ENCODE data around the gene KLF13.

KLF13 gene

DNA sequence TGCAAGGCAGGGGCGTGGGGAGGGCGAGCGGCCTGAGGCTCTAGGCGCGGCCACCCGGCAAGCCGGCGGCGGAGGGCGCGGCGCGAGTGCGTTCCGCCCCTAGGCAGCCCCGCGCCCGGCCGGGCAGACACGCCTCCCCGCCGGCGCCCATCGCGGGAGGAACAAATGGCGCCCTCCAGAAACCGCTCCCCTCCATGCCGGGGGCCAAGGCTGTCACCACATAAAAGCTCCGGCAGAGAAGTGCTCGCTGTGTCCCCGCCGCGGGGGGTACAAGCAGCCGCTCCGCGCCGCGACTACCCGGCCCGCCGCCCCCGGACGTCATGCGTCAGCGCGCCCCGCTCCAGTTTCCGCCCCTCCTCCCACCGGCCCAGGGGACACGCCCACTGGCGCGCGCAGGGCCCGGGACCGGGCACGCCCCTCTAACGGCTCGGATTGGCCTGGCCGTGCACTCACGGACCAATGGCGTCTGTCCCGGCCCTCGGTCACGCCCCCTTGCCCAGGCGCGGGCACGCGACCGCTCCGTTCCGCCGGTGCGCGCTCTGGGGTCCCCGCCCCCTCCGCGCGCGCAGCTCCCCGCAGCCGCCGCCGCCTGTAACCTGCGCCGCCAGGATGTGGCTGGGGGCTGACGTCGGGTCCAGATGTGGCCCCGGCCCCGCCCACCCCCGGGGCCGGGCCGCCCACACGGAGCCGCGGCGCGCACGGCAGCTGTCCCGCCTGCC, at the start of gene KLF13:
TSS of gene KLF13 (plus strand) at position 680 of the 719 bp plus-strand sequence. CDS start 378 bp downstream, outside the sequence.
- H3K36me3 ChIP-seq (ENCODE audit: control insufficient read depth, low read length) = peaks cover 43% of the 10 kb centered on the region
- peaks cover 52% of the 10 kb centered on the region for H3K79me2 ChIP-seq (ENCODE audit: control insufficient read depth, low read length)
- peaks cover 3% of the 10 kb centered on the region; the same call in 1 of the 2 replicates for H3K9me3 ChIP-seq (ENCODE audit: control insufficient read depth, insufficient read depth, low read length)
- no peaks in the 10 kb centered on the region for H3K27me3 ChIP-seq (ENCODE audit: control insufficient read depth, low read length)
- no peak for TF ChIP-seq CTCF (IDR thresholded peaks at IDR 0.05; ENCODE audit: low read depth, low read length, poor library complexity, severe bottlenecking)
- TF ChIP-seq EZH2phosphoT487 (IDR thresholded peaks at IDR 0.05; ENCODE audit: borderline replicate concordance, low read length) = no peak
- peaks cover 15% of the 10 kb centered on the region for H4K20me1 ChIP-seq (ENCODE audit: control insufficient read depth, insufficient read depth, low read depth, low read length)
- no peaks in the 10 kb centered on the region for H3K9me2 ChIP-seq (replicated peaks; ENCODE audit: control insufficient read depth, low read length)
- peak within 1 kb of the TSS; percentile 94 for H3K4me3 ChIP-seq (ENCODE audit: low read length)
- peaks cover 15% of the 10 kb centered on the region for H3F3A ChIP-seq (ENCODE audit: control insufficient read depth, insufficient read depth)
- peak within 1 kb of the TSS; percentile 93 for H3K27ac ChIP-seq (ENCODE audit: low read depth, low read length)
- H3K4me1 ChIP-seq (ENCODE audit: control insufficient read depth, low read length) = peaks cover 49% of the 10 kb centered on the region
- peak within 1 kb of the TSS; percentile 85 for H3K4me2 ChIP-seq (ENCODE audit: low read length)

GRCh38 chr15:31277335-31278060, 49.1 kb upstream of the KLF13 start:
- no peaks in the 10 kb centered on the region for H3K79me2 ChIP-seq (ENCODE audit: control insufficient read depth, low read length)
- H3K36me3 ChIP-seq (ENCODE audit: control insufficient read depth, low read length) = no peaks in the 10 kb centered on the region
- peaks cover 35% of the 10 kb centered on the region for H3K4me1 ChIP-seq (ENCODE audit: control insufficient read depth, low read length)
- H3K27ac ChIP-seq (ENCODE audit: low read depth, low read length) = no peak overlapping the region
- no peaks in the 10 kb centered on the region for H3K9me2 ChIP-seq (replicated peaks; ENCODE audit: control insufficient read depth, low read length)
- no peak overlapping the region for H3K4me2 ChIP-seq (ENCODE audit: low read length)
- H3K27me3 ChIP-seq (ENCODE audit: control insufficient read depth, low read length) = no peaks in the 10 kb centered on the region
- TF ChIP-seq EZH2phosphoT487 (IDR thresholded peaks at IDR 0.05; ENCODE audit: borderline replicate concordance, low read length) (no peak), CTCF (IDR thresholded peaks at IDR 0.05; ENCODE audit: low read depth, low read length, poor library complexity, severe bottlenecking) (no peak)
- no peaks in the 10 kb centered on the region for H3F3A ChIP-seq (ENCODE audit: control insufficient read depth, insufficient read depth)
- H4K20me1 ChIP-seq (ENCODE audit: control insufficient read depth, insufficient read depth, low read depth, low read length) = no peaks in the 10 kb centered on the region
- H3K4me3 ChIP-seq (ENCODE audit: low read length) = no peak overlapping the region
- no peaks in the 10 kb centered on the region for H3K9me3 ChIP-seq (ENCODE audit: control insufficient read depth, insufficient read depth, low read length)

- H4K20me1 ChIP-seq (ENCODE audit: control insufficient read depth, insufficient read depth, low read depth, low read length) = no peaks in the 10 kb centered on the region
- H3K4me2 ChIP-seq (ENCODE audit: low read length) = no peak overlapping the region
- H3K36me3 ChIP-seq (ENCODE audit: control insufficient read depth, low read length) = no peaks in the 10 kb centered on the region
- no peaks in the 10 kb centered on the region for H3K9me2 ChIP-seq (replicated peaks; ENCODE audit: control insufficient read depth, low read length)
- no peaks in the 10 kb centered on the region for H3K27me3 ChIP-seq (ENCODE audit: control insufficient read depth, low read length)
- H3K4me3 ChIP-seq (ENCODE audit: low read length) = no peak overlapping the region
- no peaks in the 10 kb centered on the region for H3K79me2 ChIP-seq (ENCODE audit: control insufficient read depth, low read length)
- H3K9me3 ChIP-seq (ENCODE audit: control insufficient read depth, insufficient read depth, low read length) = no peaks in the 10 kb centered on the region
- TF ChIP-seq EZH2phosphoT487 (IDR thresholded peaks at IDR 0.05; ENCODE audit: borderline replicate concordance, low read length) (no peak), CTCF (IDR thresholded peaks at IDR 0.05; ENCODE audit: low read depth, low read length, poor library complexity, severe bottlenecking) (no peak)
- H3K27ac ChIP-seq (ENCODE audit: low read depth, low read length) = no peak overlapping the region
- peaks cover 30% of the 10 kb centered on the region for H3K4me1 ChIP-seq (ENCODE audit: control insufficient read depth, low read length)
- H3F3A ChIP-seq (ENCODE audit: control insufficient read depth, insufficient read depth) = no peaks in the 10 kb centered on the region
These were observed 48.6 kb upstream of the KLF13 start for GRCh38 chr15:31278061-31278445.
